ENCODE results near the gene JAML.

The JAML gene

DNA sequence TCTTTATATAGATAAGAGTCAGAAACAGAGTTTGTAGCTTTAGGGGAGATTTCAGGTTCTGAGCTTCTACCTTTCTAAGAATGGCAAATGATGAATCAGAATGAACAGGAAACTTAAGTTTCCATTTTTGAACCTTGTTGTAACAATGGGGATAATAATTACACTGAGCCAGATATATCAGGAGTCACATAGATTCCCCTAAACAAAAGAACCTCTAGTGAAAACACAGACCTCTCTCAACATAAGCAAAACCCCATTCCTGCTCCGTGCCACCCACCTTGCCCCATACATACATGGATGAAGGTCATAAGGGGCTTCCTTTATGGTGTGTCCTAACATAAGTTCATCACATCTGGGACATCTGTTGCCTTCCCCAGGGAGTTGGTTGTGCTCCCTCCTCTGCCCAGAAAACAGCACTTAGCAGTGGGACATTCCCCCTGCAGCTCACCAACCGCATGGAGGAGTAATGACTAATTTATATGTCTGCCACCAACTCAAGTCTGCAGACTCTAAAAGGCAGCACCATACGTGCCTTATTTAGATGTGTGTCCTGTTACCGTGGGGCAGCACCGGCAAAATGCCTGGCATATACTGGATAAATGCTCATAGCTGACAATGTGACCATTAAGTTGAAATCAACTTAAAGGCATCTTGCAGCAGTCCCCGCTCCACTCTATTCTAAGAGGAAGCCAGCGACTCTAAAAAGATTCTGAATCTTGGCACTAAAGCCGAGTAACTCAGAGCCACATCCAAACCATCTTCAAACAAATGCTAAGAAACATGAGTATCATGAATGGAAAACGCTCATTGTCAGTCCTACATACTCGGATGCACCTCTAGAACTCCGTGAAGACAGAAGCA is 8.0 kb downstream of the JAML start:
- H3K4me3 ChIP-seq (ENCODE audit: low read depth, low read length) = no peak overlapping the region
- no peak for TF ChIP-seq CTCF (IDR thresholded peaks at IDR 0.05; ENCODE audit: low read depth, low read length)

GRCh38 chr11:118215765-118216164 is 9.0 kb downstream of the JAML start:
- no peak for TF ChIP-seq CTCF (IDR thresholded peaks at IDR 0.05; ENCODE audit: low read depth, low read length)
- no peak overlapping the region for H3K4me3 ChIP-seq (ENCODE audit: low read depth, low read length)

DNA sequence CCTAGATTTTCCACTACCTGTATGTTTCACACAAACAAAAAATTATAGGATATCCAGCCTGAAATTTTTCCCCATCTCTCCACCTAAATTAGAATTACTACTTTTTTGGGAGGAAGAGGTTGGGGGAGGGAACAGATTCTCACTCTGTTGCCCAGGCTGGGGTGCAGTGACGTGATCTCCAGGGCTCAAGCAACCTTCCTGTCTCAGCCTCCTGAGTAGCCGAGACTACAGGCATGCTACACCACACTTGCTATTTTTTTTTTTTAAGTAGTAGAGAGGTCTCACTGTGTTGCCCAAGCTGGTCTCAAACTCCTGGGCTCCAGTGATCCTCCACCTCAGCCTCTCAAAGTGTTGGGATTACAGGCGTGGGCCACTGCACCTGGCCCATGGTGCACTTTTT is 9.5 kb downstream of the JAML start:
- no peak overlapping the region for H3K4me3 ChIP-seq (ENCODE audit: low read depth, low read length)
- TF ChIP-seq CTCF (IDR thresholded peaks at IDR 0.05; ENCODE audit: low read depth, low read length) = no peak

GRCh38 chr11:118214210-118214914 is 10.4 kb downstream of the JAML start:
- TF ChIP-seq CTCF (IDR thresholded peaks at IDR 0.05; ENCODE audit: low read depth, low read length) = no peak
- no peak overlapping the region for H3K4me3 ChIP-seq (ENCODE audit: low read depth, low read length)

- H3K4me3 ChIP-seq (ENCODE audit: low read depth, low read length) = no peak overlapping the region
- TF ChIP-seq CTCF (IDR thresholded peaks at IDR 0.05; ENCODE audit: low read depth, low read length) = no peak
Measured at GRCh38 chr11:118213781-118214180, 11.0 kb downstream of the JAML start.

- no peak for TF ChIP-seq CTCF (IDR thresholded peaks at IDR 0.05; ENCODE audit: low read depth, low read length)
- no peak overlapping the region for H3K4me3 ChIP-seq (ENCODE audit: low read depth, low read length)
Measured at GRCh38 chr11:118213201-118213600, 11.6 kb downstream of the JAML start.

DNA sequence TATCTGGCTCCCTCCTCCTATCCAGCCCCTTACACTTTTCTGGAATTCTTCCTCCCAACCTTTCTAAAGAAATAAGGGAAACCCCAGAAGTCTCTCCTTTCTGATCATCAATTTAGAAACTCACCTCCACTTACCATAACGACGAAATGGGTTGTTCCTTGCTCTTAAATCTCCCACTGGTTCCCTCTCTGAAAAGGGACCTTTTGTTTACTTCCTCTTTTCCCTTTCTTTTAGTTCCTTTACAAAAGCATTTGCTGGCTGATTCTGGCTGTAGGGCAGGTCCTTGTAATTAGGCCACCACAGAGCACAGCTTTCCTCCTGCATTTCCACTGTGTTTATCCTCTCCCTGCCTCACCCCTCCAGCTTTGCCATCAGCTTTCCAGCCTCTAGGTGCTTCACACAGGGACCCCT is 12.0 kb downstream of the JAML start:
- no peak for TF ChIP-seq CTCF (IDR thresholded peaks at IDR 0.05; ENCODE audit: low read depth, low read length)
- no peak overlapping the region for H3K4me3 ChIP-seq (ENCODE audit: low read depth, low read length)
